ENCODE measurements around the gene LPCAT1.

LPCAT1 gene

DNA sequence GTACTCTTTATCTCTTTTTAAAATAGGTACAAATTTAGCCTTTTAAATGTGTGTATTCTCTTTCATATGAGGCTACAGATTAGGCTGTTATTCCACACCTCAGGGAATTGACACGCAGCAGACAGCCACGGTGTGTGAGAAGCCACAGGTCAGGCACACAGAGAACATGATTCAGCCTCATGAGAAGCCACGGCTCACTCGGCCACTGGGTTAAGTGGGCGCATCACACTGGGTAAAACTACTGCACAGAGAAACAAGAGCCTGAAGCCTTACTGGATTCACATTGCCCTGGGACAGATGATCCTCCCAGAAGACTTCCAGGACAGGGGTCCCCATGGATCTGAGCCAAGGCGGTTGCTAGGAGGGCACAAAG is 28.2 kb downstream of the LPCAT1 start:
- DNase-seq (ENCODE audit: low spot score) = no peak

DNA sequence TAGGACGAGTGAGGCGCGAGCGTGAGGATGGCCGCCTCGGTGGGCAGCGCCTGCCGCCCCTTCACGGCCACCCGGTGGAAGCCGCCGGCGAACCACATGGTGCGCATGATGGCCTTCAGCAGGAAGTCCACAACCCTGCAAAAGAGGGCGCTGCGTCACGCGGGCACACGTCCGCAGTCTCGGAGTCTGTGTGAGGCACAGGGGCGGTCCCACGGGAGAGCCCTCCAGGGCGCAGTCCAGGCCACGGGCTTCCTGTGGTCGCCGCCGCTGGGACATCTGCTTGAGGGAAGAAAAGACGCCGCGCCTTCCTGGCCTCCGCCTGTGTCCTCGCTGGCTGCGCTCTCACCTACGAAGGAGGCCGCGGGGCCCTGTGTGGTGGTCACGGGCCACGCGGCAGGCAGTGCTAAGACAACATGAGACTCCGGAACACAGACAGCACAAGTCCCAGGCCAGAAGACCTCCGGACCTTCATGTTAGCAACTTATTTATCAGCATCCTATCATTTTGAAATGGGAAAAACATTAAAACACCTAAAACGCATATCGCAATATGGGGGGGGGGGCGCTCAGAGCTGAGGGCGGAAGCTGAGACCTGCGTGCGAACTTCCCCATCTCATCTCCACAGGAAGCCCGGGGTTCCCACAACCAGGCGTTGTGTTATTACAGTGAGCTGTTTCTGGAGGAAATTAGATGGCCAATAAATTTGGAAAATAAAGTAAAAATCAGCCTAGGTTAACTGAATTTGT is 28.8 kb downstream of the LPCAT1 start:
- DNase-seq (ENCODE audit: low spot score) = no peak

DNA sequence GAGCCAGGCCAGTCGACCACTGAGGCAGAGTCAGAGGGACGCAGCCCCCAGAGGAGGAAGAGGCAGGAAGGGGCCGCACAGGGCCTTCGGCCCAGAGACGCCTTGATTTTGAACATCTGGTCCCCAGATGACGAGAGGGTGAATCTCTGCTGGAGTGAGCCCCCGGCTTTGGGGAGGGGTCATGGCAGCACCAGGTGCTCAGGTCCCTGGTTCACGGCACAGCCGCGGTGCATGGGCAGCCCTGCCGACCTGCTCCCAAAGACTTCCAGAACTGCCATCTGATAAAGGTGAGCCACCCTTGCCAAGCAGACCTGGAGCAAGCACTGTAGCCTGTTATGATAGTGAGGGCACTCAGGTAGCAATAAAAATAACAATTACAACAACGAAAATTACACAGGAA is 29.8 kb downstream of the LPCAT1 start:
- DNase-seq (ENCODE audit: low spot score) = no peak

DNA sequence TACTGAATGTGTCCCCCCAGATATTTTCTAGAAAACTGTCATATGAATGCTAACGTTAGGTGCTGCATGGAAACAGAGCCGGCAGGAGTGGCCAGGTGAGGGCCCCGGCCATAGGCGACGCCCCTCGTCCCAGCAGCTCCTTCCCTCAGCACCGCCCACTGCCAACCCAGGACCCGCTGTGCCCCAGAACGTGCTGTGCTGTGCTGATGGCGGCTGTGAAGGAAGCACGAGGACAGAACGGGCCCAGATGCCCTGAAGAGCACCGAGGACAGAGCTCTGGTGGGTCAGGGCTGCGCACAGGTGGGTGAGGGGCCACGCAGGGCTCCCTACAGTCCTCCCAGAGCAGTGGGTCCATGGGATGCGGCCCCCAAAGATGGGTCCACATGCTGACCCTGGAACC is 30.3 kb downstream of the LPCAT1 start:
- DNase-seq (ENCODE audit: low spot score) = no peak

DNA sequence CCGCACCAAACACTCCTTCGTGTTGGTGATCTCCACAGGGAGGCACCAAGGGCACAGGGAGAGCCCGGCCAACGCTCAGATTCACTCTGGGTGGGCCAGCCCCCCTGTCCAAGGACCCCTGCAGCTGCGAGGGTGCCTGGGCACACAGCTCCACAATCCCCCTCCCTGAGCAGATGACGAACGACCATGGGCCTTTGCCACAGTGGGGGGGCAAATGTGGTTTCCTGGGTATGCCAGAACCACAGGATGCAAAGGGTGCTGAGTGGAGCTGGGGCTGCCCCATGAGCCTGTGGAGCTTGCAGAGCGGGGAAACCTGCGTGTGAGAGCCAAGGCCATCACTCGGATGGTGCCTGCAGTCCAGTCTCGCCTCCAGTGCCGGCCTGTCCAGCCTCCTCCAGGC is 31.0 kb downstream of the LPCAT1 start:
- no peak for DNase-seq (ENCODE audit: low spot score)

DNA sequence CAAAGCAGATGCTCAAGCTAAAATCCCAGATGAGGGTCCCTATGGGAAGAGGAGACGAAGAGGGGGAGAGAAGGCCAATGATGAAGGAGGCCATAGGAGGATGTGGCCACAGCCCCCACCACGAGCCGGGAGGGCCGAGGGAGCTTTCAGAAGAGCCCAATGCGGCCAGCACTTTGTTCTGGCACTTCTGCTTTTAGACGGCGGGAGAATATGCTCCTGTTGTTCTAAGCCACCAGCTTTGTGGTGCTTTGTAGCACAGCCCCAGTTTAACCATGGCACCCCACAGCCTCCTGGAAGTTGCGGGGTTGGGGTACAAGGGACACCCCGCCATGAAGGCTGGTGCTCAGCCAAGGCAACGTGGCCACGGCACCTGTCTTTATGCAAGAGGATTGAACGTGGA is 33.4 kb downstream of the LPCAT1 start:
- no peak for DNase-seq (ENCODE audit: low spot score)

DNA sequence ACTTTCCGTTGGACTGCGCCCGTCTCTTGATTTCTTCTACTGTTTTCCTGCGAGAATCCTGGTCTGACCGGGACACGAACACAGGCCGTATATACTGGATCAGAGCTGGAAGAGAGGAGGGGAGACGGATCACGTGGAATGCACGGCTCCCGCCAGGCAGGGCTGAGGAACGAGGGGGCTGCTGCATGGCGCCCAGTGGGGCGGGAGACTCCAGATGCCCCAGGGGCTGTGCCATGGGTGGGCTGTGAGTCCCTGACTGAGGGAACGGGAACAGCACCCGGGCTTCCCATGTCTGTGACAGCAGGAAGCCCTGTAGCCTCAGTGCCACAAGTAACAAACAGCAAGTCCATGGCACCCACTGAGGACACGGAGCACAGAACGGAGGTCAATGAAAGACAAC is 34.0 kb downstream of the LPCAT1 start:
- no peak for DNase-seq (ENCODE audit: low spot score)

DNA sequence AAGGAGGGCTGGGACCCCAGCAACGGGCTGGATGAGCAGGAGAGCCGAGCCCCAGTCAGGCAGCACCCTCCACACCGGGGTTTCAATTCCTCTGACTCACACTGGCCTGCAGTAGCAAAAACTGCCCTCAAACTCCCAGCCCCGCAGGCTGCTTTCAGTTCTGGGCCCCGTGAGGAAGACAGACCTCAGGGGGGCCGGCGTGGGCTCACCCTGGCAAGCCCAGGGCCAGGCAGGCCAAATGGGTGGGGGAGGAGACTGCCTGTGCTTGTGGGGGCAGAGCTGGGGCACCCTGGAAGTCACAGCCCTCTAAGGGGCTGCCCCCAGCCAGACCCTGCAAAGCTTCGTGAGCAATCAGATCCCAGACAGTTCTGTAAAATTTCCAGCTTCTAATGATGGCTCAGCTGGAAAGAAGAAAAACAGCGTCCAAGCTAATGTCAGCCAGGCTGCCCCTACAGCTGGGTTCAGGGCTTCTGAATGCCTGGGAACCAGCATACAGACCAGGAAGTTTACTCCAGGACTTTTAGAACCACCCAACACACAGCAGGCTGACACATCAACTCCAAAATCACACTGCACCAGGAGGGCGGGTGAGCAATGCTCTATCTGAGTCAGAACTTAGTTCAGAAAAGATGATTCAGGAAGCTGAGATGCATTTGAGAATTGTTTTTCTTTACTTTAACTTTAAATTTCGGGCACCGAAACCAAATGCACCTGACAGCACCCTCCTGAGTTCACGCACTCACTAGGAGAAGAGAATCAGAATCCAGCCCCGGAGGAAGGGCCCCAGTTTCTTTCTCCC is 34.7 kb downstream of the LPCAT1 start:
- peak; percentile 94 for DNase-seq (ENCODE audit: low spot score)

DNA sequence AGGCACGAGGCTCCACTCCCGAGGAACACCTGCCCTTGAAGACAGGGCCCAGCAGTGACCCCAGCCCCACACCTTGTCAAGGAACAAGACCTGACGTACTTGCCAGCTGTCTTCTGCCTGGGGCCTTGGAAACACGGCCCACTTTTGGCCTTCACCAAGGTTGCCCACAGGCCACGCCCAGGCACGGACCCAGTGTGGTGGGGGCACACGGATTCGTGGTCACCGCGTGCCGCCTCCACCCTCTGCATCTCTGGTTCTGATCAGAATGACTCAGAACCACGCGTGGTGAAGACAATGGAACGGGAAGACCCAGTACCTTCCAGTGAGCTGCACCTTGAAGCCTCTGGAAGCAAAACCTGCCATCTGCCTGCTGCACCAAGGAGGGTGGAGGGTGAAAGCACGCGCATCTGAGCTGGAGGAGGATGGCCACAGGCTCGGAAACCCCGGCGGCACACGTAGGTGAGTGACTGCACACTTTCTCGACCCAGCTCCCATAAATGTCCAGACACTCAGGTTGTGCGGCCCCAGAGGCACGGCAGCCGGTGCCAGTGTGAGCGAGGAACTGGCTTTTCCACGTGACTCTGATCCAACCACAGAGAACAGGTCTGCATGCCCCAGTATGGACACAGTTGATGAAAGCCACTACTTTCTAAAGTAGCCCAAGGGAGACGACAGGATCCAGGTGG is 36.5 kb downstream of the LPCAT1 start:
- no peak for DNase-seq (ENCODE audit: low spot score)

DNA sequence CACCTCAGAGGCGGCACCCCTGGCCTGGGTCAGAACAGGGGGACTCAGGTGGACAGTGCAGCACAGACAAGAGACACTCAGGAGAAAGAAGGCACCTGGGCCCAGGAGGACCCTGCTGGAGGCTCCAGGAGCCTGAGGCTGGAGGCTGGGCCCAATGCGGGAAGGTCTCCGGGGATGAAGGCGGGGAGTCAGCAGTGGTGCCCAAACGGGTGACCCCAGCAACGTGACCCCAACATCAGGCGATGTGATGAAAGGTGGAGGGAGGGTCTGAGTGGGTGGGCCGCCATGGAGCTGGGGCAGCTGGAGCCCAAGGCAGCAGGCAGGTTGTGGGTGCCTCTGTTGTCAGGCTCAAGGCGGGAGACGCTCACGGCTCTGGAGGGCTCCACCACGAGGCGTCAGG is 37.5 kb downstream of the LPCAT1 start:
- no peak for DNase-seq (ENCODE audit: low spot score)

DNA sequence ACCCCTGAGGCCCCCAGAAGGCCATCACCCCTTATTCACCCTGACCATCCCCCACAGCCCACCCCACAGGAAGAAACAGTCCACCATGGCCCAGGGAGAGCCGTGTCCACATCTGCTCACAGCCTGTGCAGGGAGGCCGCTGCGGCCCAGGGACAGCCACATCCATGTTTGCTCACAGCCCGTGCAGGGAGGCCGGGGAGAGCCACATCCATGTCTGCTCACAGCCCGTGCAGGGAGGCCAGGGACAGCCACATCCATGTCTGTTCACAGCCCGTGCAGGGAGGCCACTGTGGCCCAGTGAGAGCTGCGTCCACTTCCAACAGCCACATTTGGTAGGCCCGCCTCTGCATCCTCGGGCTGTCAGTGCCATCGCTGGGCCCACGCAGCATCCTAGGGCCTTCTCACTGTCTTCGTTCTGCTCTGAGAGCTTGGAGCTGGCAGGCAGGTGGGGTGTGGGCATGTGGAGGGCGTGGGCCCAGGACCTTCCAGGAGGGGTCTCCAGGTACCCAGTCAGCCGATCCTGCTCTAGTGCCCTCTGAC is 38.1 kb downstream of the LPCAT1 start:
- DNase-seq (ENCODE audit: low spot score) = no peak

DNA sequence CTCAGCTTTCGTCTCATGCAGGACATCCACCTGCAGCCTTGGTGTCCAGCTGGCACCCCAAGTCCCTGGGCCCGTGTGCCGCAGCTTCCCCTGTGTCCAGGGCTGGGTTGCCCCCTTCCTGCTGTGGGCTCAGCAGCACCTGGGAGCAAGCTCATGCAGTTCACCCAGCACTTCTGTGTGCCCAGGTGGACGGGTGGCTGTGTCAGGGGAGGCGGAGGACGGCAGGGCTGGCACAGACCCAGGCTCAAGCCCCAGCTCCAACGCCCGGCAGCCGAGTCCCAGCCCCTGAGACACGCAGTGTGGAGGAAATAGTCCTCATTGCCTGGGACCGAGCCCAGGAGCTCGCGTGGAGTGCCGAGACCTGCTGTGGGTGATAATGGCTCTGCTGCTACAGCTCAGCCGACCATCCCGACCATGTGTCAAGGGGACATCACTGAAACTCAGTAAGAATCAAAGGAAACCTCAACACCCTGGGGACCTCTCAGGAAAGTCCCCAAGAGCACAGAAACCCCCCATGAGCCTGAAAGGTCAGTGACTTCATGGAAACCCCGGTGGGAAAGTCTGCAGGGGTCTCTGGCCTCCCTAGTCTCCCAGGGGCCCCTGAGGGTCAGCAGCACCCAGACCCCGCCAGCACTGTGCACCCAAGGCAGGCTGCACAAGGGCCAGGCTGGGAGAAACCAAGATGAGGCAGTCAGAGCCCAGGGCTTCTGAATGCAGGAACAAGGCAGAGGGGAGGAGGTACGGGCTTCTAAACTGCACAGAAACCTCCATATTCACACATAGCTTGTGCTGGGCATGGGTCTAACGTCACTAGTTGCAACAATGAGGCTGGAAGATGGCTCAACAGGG is 38.8 kb downstream of the LPCAT1 start:
- DNase-seq (ENCODE audit: low spot score) = no peak

DNA sequence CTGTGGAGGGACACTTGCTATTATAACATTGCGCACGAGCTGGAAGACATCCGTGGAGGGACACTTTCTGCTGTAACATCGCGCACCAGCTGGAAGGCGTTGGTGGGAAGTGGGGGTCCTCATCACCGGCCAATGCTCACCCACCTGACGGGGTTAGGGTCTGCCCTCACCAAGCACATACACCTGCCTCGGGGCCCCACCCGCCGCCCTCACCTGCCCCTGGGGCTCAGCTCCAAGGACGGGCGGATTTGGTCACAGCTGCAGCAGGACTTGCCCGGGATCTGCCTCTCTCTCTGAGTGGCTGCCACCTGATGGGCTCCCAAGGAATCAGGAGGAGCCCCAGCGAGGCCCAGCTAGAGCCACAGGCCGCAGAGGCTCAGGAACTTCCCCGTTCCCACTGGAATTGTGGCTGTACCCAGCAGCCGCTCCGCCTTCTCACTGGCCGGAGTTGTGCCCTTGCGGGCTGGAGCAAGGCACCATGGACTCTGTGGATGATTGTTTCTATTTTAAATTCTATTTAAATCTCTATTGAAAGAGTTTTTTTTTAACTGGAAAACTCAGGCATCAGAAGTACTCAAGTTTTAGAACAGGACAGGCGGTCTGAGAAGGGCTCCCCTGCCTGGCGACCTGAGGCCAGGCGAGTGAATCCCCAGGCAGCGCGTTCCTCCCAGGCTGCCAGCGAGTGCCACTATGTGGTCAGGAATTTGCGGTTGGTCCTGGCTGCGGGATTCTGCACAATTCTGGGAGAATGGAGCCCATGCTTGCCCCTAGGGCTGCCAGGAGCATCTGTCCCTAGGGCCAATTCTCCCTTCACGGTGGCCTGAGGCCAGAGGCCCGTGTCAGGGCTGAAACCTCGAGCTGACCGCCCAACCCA is 39.7 kb downstream of the LPCAT1 start:
- no peak for DNase-seq (ENCODE audit: low spot score)

DNA sequence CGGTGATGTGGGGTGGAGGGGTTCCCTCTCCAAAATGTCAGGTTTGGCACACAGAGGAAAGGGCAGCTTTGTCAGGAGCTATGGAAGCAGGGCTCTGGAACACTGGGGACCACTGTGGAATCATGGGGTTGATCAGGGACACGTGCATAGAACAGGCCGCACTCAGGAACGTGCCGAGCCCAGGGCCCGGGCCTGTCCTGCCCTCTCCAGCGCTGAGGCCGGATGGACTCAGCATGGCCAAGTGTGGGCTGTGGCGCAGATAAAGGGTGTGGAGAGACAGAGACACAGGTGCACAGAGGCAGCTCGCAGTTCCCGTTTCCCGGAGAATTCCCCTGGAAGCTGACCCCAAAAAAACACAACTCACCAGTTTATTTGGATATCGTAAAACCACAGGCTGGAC is 40.7 kb downstream of the LPCAT1 start:
- DNase-seq (ENCODE audit: low spot score) = no peak

DNA sequence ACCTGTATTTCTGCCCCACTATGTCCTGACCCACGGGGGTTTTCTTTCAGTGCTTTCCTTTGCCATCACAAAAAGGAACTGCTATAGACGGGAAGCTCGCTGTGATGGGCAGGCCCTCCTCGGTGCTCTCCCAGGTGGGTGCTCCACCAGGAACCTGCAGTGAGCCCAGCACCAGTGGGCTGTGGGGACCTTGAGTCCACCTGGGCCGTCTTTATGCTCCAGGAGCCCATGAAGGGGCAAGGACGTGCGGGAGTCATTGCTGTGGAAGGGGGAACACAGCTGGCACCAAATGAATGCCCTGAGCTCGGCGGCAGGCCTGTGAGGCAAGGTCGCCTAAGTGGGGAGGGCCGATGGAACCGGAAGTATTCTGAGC is 41.8 kb downstream of the LPCAT1 start:
- no peak for DNase-seq (ENCODE audit: low spot score)

DNA sequence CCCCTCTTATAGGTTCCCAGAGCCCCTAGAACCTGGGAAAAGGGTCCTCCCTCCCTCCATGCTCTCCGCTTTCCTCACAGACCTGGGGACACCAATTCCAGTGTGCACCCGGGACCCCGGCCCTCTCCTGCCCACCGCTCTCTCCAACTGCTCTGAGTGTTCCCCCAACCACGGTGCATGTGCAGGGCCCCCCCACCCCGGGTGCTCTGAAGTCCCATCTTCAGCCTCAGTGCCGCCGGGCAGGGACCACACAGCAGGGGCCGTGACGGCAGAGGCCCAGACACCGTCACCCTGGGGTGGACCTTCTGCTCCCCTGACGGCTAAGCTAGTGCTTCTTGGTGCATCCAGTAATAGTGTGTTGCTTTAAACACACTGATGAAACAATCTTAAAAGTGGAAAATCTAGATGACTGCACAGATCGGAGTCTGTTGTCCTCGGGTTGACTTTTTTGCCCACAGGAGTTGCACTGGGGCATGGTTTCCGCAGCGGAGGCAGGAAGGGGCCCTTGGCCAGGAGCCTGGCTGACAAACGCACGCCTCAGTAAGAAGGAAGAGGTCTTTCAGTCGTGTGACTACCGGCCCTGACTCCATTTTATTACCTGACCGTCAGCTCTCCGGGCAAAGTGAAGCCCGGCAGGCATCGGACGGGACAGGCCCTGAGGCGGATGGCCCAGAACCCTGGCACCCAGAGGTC is 42.3 kb downstream of the LPCAT1 start:
- no peak for DNase-seq (ENCODE audit: low spot score)

DNA sequence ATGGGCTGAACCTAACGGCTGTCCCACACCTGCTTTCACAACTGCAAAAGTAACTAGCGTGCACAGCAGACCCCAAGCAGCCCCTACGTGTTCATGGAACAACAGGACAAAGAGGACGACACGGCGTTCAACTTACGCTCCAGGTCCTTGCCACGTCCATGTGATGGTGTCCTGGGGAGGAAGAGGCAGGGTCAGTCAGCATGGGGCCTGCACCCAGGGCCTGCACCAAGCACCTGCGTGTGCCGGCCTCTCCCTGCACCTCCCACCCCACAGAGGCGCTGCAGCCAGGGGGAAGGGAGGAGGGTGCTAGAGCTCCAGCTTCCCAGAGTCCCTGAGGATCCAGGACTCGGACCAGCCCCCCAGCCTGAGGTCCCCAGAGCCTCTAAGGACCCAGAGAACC is 43.0 kb downstream of the LPCAT1 start:
- no peak for DNase-seq (ENCODE audit: low spot score)

DNA sequence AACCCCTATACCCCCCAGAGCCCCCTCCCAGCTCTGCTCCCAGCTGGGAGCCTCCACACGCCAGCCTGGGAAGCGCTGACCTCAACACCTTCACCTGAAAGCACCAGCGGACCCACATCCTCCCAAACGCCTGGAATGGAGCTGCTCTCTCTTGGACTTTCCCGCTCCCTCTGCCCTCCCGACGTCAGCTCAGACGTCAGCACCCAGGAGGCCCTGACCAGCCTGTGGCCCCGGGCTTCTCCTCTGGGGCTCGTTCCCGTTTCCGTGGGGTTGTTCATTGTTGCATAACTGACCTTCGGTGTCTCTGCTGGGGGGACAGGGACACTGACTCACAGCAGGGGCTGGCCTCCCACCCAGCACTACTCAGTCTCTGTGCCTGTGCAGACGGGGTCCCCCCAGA is 43.5 kb downstream of the LPCAT1 start:
- no peak for DNase-seq (ENCODE audit: low spot score)

DNA sequence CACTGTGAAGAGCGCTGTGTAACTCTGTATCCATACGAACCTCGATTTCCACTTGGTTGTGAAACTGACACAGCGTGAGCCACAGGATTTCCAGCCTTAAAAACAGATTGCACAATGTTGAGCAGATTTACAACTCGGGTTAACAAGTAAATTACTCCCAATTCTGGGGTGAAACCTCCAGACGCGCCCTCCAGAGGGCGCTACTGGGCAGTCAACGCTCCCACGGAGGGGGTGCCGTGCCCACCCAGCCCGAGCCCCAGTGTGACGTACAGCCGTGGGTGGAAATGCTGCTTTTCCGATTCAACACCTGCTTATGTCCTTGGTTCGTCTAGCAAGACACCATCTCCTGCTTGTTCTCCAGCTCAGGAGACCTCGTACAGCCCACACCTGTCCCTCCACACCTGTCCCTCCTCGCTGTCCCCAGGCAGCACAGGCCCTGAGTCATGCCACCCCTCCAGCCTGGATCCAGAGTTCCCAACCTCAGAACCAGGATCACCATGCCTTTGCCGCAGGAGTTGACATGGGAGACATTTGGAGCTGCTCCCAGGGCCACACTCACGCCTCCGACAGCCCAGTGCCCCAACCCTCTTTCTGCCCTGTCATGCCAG is 44.1 kb downstream of the LPCAT1 start:
- peak; percentile 51 for DNase-seq (ENCODE audit: low spot score)

DNA sequence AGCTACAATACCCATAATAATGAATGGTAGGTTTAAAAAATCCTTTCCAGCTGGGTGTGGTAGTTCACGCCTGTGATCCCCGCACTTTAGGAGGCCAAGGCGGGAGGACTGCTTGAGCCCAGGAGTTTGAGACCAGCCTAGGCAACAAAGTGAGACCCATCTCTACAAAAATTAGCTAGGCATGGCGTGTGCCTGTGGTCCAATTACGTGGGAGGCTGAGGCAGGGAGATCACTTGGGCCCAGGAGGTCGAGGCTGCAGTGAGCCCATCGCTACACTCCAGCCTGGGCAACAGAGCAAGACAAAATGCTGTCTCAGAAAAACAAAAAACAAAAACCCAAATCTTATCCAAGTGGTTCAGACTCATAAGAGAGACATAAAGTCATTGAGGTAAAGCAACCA is 44.7 kb downstream of the LPCAT1 start:
- DNase-seq (ENCODE audit: low spot score) = no peak
